Panc1 (cell line): ENCODE data around the gene ACTL7B.

Source experiments
- CTCF ChIP-seq: fragments of 450-650 bp; IDR thresholded peaks from 2 replicates; pipeline ENCODE4 v1.5.1; 2017; ENCODE audit warnings: mild to moderate bottlenecking
- POLR2AphosphoS5 ChIP-seq: IDR thresholded peaks from 2 replicates; pipeline ENCODE4 v1.6.1; 2012; ENCODE audit warnings: mild to moderate bottlenecking, low read depth, low read length, moderate library complexity
- REST ChIP-seq, 2 experiments: IDR thresholded peaks; 2 replicates each; pipeline ENCODE4 v1.6.1; 2011 to 2012; ENCODE audit warnings: low read depth in 2 of 2, control low read depth in 1 of 2, low read length in 1 of 2, mild to moderate bottlenecking in 1 of 2, moderate library complexity in 1 of 2; ENCODE audit not compliant: insufficient read depth in 1 of 2
- SIN3A ChIP-seq: IDR thresholded peaks from 2 replicates; pipeline ENCODE4 v1.6.1; 2012; ENCODE audit warnings: low read depth, mild to moderate bottlenecking, low read length, moderate library complexity, borderline replicate concordance; ENCODE audit not compliant: insufficient read depth
- TCF7L2 ChIP-seq: IDR thresholded peaks from 2 replicates; pipeline ENCODE4 v1.6.1; 2011; ENCODE audit warnings: mild to moderate bottlenecking, low read depth, low read length, inconsistent platforms

GRCh38 chr9:108860354-108860753 lies 4.6 kb upstream of the ACTL7B start:
- TF ChIP-seq SIN3A = no peak
- TF ChIP-seq CTCF = no peak
- TF ChIP-seq TCF7L2 = no peak
- TF ChIP-seq POLR2AphosphoS5 = no peak
- TF ChIP-seq REST (IDR thresholded peaks at IDR 0.05; ENCODE audit: insufficient read depth in 1 of 2, low read depth in 2 of 2, low read length in 1 of 2) = no peak
